Measurements from ENCODE around the gene CFAP65. TPM values are rescaled to one million over a fixed set of nuclear protein-coding genes. Genes with fewer than 3 reads are reported as not detected.

The CFAP65 gene
- total and polyA plus RNA-seq, 2 of the 13 experiments (the other 11 are each of a cell fraction or from before 2014, with no cell fraction given) = 0.05 TPM; not detected in 1

DNA sequence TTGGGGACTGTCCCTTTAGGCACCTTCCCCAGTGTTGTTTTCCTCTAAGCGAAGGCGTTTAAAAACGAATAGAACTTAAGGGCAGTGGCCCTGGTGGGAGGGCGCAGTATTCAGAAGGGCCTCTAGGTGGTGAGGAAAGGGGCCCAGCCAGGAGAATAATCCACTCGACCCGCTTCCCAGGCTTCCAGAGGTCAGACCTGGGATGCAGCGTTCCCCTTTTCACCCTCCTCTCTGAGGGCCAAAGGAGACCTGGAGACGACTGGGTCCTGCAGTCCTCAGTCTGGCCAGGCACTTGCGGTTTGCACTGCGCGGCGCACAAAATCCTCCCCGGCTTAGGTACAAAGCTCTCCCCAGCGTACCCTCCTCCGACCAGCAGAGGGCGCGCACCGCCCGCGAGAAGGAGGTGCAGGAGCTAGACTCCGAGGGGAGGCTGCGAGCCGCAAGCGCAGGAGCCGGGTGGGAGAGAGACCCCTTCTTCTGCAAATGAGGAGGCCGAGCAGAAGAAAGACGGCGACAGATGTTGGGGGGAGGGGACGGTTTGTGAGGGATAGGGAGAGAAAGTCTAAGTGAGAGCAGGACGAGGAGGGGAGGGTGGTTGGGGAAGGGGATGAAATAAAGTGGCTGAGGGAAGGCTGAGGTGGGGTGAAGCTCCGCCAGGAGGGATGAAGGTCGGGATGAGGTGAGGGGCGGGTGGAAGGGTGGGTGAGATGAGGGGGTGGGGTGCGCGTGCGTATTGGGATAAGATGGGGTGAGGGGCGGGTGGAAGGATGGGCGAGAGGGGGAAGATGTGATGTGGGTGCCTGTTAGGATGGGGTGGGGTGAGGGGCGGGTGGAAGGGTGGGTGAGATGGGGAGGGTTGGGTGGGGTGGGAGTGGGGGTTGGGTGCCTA is 61.2 kb downstream of the CFAP65 start (continued):
- TF ChIP-seq, protein P1, sequence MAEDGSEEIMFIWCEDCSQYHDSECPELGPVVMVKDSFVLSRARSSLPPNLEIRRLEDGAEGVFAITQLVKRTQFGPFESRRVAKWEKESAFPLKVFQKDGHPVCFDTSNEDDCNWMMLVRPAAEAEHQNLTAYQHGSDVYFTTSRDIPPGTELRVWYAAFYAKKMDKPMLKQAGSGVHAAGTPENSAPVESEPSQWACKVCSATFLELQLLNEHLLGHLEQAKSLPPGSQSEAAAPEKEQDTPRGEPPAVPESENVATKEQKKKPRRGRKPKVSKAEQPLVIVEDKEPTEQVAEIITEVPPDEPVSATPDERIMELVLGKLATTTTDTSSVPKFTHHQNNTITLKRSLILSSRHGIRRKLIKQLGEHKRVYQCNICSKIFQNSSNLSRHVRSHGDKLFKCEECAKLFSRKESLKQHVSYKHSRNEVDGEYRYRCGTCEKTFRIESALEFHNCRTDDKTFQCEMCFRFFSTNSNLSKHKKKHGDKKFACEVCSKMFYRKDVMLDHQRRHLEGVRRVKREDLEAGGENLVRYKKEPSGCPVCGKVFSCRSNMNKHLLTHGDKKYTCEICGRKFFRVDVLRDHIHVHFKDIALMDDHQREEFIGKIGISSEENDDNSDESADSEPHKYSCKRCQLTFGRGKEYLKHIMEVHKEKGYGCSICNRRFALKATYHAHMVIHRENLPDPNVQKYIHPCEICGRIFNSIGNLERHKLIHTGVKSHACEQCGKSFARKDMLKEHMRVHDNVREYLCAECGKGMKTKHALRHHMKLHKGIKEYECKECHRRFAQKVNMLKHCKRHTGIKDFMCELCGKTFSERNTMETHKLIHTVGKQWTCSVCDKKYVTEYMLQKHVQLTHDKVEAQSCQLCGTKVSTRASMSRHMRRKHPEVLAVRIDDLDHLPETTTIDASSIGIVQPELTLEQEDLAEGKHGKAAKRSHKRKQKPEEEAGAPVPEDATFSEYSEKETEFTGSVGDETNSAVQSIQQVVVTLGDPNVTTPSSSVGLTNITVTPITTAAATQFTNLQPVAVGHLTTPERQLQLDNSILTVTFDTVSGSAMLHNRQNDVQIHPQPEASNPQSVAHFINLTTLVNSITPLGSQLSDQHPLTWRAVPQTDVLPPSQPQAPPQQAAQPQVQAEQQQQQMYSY (CRISPR knock-in tag; IDR thresholded peaks at IDR 0.05) = no peak
- no peak for TF ChIP-seq ZBTB42 (CRISPR knock-in tag; IDR thresholded peaks at IDR 0.05)
- no peak for TF ChIP-seq ZNF296 (CRISPR knock-in tag; conservative IDR thresholded peaks at IDR 0.05)
- TF ChIP-seq MTA3 (CRISPR knock-in tag; IDR thresholded peaks at IDR 0.05) = no peak
- TF ChIP-seq, protein P2, sequence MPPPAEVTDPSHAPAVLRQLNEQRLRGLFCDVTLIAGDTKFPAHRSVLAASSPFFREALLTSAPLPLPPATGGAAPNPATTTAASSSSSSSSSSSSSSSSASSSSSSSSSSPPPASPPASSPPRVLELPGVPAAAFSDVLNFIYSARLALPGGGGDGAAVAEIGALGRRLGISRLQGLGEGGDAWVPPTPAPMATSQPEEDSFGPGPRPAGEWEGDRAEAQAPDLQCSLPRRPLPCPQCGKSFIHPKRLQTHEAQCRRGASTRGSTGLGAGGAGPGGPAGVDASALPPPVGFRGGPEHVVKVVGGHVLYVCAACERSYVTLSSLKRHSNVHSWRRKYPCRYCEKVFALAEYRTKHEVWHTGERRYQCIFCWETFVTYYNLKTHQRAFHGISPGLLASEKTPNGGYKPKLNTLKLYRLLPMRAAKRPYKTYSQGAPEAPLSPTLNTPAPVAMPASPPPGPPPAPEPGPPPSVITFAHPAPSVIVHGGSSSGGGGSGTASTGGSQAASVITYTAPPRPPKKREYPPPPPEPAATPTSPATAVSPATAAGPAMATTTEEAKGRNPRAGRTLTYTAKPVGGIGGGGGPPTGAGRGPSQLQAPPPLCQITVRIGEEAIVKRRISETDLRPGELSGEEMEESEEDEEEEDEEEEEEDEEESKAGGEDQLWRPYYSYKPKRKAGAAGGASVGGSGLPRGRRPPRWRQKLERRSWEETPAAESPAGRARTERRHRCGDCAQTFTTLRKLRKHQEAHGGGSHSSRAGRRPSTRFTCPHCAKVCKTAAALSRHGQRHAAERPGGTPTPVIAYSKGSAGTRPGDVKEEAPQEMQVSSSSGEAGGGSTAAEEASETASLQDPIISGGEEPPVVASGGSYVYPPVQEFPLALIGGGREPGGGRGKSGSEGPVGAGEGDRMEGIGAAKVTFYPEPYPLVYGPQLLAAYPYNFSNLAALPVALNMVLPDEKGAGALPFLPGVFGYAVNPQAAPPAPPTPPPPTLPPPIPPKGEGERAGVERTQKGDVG (CRISPR knock-in tag; IDR thresholded peaks at IDR 0.05; ENCODE audit: borderline replicate concordance) = peak; percentile 60; the same call in 1 of the 2 replicates
- TF ChIP-seq MXI1 (IDR thresholded peaks at IDR 0.05; ENCODE audit: borderline replicate concordance, low read depth, low read length) = no peak
- no peak for TF ChIP-seq JUNB (CRISPR knock-in tag; IDR thresholded peaks at IDR 0.05; ENCODE audit: borderline replicate concordance)
- TF ChIP-seq PPARG (CRISPR knock-in tag; conservative IDR thresholded peaks at IDR 0.05) = no peak
- no peak for TF ChIP-seq HDAC1 (CRISPR knock-in tag; IDR thresholded peaks at IDR 0.05)
- TF ChIP-seq, protein P3, sequence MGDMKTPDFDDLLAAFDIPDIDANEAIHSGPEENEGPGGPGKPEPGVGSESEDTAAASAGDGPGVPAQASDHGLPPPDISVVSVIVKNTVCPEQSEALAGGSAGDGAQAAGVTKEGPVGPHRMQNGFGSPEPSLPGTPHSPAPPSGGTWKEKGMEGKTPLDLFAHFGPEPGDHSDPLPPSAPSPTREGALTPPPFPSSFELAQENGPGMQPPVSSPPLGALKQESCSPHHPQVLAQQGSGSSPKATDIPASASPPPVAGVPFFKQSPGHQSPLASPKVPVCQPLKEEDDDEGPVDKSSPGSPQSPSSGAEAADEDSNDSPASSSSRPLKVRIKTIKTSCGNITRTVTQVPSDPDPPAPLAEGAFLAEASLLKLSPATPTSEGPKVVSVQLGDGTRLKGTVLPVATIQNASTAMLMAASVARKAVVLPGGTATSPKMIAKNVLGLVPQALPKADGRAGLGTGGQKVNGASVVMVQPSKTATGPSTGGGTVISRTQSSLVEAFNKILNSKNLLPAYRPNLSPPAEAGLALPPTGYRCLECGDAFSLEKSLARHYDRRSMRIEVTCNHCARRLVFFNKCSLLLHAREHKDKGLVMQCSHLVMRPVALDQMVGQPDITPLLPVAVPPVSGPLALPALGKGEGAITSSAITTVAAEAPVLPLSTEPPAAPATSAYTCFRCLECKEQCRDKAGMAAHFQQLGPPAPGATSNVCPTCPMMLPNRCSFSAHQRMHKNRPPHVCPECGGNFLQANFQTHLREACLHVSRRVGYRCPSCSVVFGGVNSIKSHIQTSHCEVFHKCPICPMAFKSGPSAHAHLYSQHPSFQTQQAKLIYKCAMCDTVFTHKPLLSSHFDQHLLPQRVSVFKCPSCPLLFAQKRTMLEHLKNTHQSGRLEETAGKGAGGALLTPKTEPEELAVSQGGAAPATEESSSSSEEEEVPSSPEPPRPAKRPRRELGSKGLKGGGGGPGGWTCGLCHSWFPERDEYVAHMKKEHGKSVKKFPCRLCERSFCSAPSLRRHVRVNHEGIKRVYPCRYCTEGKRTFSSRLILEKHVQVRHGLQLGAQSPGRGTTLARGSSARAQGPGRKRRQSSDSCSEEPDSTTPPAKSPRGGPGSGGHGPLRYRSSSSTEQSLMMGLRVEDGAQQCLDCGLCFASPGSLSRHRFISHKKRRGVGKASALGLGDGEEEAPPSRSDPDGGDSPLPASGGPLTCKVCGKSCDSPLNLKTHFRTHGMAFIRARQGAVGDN (CRISPR knock-in tag; IDR thresholded peaks at IDR 0.05) = peak; percentile 57
- TF ChIP-seq RFXAP (CRISPR knock-in tag; IDR thresholded peaks at IDR 0.05; ENCODE audit: borderline replicate concordance) = 0 out of 2 replicates have a peak, but pooled peaks have one; percentile 35
- TF ChIP-seq TRIM24 (CRISPR knock-in tag; IDR thresholded peaks at IDR 0.05) = no peak
- TF ChIP-seq MTA1 (CRISPR knock-in tag; IDR thresholded peaks at IDR 0.05; ENCODE audit: borderline replicate concordance) = peak; percentile 43; the same call in 1 of the 2 replicates
- TF ChIP-seq ELF1 (CRISPR knock-in tag; IDR thresholded peaks at IDR 0.05) = peak; percentile 42; the same call in 1 of the 2 replicates
- TF ChIP-seq, protein P4, sequence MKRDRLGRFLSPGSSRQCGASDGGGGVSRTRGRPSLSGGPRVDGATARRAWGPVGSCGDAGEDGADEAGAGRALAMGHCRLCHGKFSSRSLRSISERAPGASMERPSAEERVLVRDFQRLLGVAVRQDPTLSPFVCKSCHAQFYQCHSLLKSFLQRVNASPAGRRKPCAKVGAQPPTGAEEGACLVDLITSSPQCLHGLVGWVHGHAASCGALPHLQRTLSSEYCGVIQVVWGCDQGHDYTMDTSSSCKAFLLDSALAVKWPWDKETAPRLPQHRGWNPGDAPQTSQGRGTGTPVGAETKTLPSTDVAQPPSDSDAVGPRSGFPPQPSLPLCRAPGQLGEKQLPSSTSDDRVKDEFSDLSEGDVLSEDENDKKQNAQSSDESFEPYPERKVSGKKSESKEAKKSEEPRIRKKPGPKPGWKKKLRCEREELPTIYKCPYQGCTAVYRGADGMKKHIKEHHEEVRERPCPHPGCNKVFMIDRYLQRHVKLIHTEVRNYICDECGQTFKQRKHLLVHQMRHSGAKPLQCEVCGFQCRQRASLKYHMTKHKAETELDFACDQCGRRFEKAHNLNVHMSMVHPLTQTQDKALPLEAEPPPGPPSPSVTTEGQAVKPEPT (CRISPR knock-in tag; IDR thresholded peaks at IDR 0.05; ENCODE audit: low read depth) = no peak

Measured in HepG2 (cell line).